DOHH2 (cell line): ENCODE data around the gene HDAC11.

Experiments used
- H3F3A ChIP-seq: fragments of 200-600 bp; sonication (generic), shearing (Covaris generic); 2 replicates; pipeline ENCODE4 v1.6.0; 2016; ENCODE audit warnings: antibody characterized with exemption, mild to moderate bottlenecking; ENCODE audit not compliant: control insufficient read depth, insufficient read depth
- H3K27ac ChIP-seq: fragments of 200-600 bp; sonication (generic); 2 replicates; pipeline ENCODE4 v1.5.1; 2014; ENCODE audit warnings: low read depth, mild to moderate bottlenecking, low read length, moderate library complexity
- H3K27me3 ChIP-seq: fragments of 200-600 bp; sonication (generic); 2 replicates; pipeline ENCODE4 v1.6.1; 2014; ENCODE audit warnings: mild to moderate bottlenecking, low read length, mixed read lengths; ENCODE audit not compliant: control insufficient read depth
- H3K36me3 ChIP-seq: fragments of 200-600 bp; sonication (generic); 2 replicates; pipeline ENCODE4 v1.6.1; 2014; ENCODE audit warnings: mild to moderate bottlenecking, low read length, moderate library complexity, mixed read lengths; ENCODE audit not compliant: control insufficient read depth
- H3K4me1 ChIP-seq: fragments of 200-600 bp; sonication (generic); 2 replicates; pipeline ENCODE4 v1.6.1; 2014; ENCODE audit warnings: mild to moderate bottlenecking, low read length, mixed read lengths; ENCODE audit not compliant: control insufficient read depth
- H3K4me2 ChIP-seq: fragments of 200-600 bp; sonication (generic); 2 replicates; pipeline ENCODE4 v1.6.0; 2014; ENCODE audit warnings: mild to moderate bottlenecking, low read length, moderate library complexity
- H3K4me3 ChIP-seq: fragments of 200-600 bp; sonication (generic); 2 replicates; pipeline ENCODE4 v1.5.1; 2014; ENCODE audit warnings: mild to moderate bottlenecking, low read length, mixed read lengths
- H3K79me2 ChIP-seq: fragments of 200-600 bp; sonication (generic); 2 replicates; pipeline ENCODE4 v1.6.1; 2014; ENCODE audit warnings: mild to moderate bottlenecking, low read length, mixed read lengths; ENCODE audit not compliant: control insufficient read depth
- H3K9me2 ChIP-seq: fragments of 200-600 bp; sonication (generic); replicated peaks from 2 replicates; pipeline ENCODE4 v1.6.1; 2014; ENCODE audit warnings: mild to moderate bottlenecking, low read length, mixed read lengths; ENCODE audit not compliant: control insufficient read depth
- H3K9me3 ChIP-seq: fragments of 200-600 bp; sonication (generic); 2 replicates; pipeline ENCODE4 v1.6.1; 2014; ENCODE audit warnings: antibody characterized with exemption, low read length, mixed read lengths; ENCODE audit not compliant: control insufficient read depth, insufficient read depth
- H4K20me1 ChIP-seq: fragments of 200-600 bp; sonication (generic); 2 replicates; pipeline ENCODE4 v1.6.0; 2014; ENCODE audit warnings: low read depth, mild to moderate bottlenecking, antibody characterized with exemption, low read length, moderate library complexity; ENCODE audit not compliant: control insufficient read depth, insufficient read depth
- EZH2phosphoT487 ChIP-seq: fragments of 200-600 bp; sonication (generic); IDR thresholded peaks from 2 replicates; pipeline ENCODE4 v1.6.1; 2017; ENCODE audit warnings: borderline replicate concordance, mild to moderate bottlenecking, antibody characterized with exemption, low read length, moderate library complexity, mixed read lengths
- TF ChIP-seq, protein P1 (sequence below): fragments of 200-600 bp; sonication (generic); IDR thresholded peaks from one replicate; pipeline ENCODE4 v1.5.1; 2014; ENCODE audit warnings: antibody characterized with exemption, mild to moderate bottlenecking, low read depth, low read length; ENCODE audit not compliant: poor library complexity, severe bottlenecking

HDAC11 gene

DNA sequence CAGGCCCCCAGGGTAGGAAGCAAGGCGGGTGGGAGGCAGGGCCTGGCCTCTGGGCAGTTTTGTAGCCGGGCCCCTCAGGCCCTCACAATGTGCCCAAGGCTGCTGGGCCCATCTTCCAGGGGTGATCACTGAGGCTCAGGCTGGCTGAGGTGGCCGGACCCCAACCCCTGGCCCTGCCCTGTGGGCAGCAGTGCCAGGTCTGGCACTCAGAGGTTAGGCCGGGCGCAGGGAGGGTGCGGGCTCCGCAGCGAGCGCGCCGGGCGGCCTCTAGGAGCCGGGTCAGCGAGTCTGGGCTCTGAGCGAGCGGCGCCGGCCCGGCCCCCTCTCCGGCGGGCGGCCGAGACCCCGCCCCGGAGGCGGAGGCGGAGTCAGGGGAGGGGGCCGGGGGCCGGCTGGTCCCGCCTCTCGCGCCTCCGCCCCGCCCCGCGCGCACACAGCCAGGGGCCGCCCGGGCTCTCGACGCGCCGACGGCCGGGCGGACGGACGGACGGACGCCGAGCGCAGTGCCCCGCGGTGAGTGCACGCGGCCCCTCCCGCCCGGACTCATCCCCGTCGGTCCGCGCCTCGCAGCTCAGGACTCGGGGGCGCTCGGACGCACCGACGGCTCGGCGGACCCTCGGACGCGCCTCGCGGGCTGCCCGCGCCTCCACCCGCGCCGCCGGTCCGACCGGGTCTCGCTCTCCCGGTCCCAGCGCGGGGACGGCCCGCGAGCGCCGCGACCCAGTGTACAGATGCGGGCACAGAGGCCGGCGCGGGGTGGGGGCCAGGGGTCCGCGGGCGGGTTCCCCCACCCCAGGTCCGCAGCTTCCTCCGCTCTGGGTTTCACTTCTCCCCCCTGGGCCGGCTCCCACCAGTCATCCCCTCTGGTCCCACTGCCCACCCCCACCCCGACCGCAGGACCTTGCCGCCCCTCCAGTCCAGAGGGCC is 68.9 kb downstream of the HDAC11 start, which contains the start of gene FBLN2:
TSS of gene FBLN2 (plus strand) at position 430 of the 927 bp plus-strand sequence. CDS start 21,231 bp downstream, outside the sequence.
- Histone ChIP-seq H3K4me1 (no peaks in the 10 kb centered on the region), H3K9me3 (no peaks in the 10 kb centered on the region), H4K20me1 (no peaks in the 10 kb centered on the region), H3K27ac (no peak within 1 kb of the TSS), H3K4me2 (no peak within 1 kb of the TSS), H3K4me3 (no peak within 1 kb of the TSS), H3K36me3 (no peaks in the 10 kb centered on the region), H3K79me2 (no peaks in the 10 kb centered on the region), H3F3A (no peaks in the 10 kb centered on the region), H3K27me3 (peaks cover 7% of the 10 kb centered on the region), H3K9me2 (no peaks in the 10 kb centered on the region)
- TF ChIP-seq, protein P1, sequence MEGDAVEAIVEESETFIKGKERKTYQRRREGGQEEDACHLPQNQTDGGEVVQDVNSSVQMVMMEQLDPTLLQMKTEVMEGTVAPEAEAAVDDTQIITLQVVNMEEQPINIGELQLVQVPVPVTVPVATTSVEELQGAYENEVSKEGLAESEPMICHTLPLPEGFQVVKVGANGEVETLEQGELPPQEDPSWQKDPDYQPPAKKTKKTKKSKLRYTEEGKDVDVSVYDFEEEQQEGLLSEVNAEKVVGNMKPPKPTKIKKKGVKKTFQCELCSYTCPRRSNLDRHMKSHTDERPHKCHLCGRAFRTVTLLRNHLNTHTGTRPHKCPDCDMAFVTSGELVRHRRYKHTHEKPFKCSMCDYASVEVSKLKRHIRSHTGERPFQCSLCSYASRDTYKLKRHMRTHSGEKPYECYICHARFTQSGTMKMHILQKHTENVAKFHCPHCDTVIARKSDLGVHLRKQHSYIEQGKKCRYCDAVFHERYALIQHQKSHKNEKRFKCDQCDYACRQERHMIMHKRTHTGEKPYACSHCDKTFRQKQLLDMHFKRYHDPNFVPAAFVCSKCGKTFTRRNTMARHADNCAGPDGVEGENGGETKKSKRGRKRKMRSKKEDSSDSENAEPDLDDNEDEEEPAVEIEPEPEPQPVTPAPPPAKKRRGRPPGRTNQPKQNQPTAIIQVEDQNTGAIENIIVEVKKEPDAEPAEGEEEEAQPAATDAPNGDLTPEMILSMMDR: no peak
- no peak for TF ChIP-seq EZH2phosphoT487

DNA sequence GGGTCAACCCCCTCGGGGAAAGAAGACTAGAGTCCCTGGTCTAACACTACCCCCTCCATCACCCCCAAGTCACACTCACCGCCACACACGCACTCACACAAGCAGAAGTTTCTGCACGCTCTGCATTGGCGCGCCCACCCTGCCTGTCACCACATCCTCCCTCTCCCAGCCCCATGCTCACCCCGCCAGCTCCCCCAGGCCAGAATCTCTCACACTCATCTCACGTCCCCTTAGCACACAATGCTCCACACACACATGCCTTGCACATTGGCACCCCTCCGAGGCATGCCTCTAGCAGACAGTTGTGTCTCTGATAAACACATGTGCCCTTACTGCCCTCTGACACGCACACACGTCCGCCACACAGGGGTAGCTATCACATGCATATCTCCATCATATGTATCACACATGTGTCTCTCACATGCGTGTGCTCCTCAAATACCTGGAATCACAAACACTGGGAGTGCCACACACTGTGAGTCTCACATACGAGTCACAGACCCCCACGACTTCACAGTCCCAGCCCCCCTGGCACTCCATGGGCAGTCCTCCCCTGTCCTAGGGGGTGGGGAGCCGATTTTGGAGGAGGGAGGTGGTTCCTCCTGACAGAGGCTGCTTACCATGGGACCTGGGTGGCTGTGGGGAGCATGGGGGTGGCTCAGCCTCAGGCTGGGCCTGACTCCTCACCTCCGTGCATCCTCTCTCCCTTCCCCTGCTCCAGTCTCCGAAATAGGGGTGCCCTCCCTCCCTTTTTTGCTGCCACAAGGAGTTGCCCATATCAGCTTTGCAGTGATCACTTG is 69.7 kb downstream of the HDAC11 start:
- no peaks in the 10 kb centered on the region; the same call in 1 of the 2 replicates for H3K27me3 ChIP-seq
- H3K4me2 ChIP-seq: no peak overlapping the region
- H3K9me3 ChIP-seq: no peaks in the 10 kb centered on the region
- no peaks in the 10 kb centered on the region for H4K20me1 ChIP-seq
- no peak overlapping the region for H3K4me3 ChIP-seq
- no peaks in the 10 kb centered on the region for H3K79me2 ChIP-seq
- no peaks in the 10 kb centered on the region for H3K9me2 ChIP-seq
- H3K27ac ChIP-seq: no peak overlapping the region
- H3K4me1 ChIP-seq: no peaks in the 10 kb centered on the region
- TF ChIP-seq, protein P1: no peak
- TF ChIP-seq EZH2phosphoT487: no peak
- H3K36me3 ChIP-seq: no peaks in the 10 kb centered on the region
- no peaks in the 10 kb centered on the region for H3F3A ChIP-seq

- Histone ChIP-seq H3K4me1 (no peaks in the 10 kb centered on the region), H3K9me2 (no peaks in the 10 kb centered on the region), H3F3A (no peaks in the 10 kb centered on the region), H3K4me3 (no peak overlapping the region), H4K20me1 (no peaks in the 10 kb centered on the region), H3K27ac (no peak overlapping the region), H3K9me3 (no peaks in the 10 kb centered on the region), H3K36me3 (no peaks in the 10 kb centered on the region), H3K27me3 (no peaks in the 10 kb centered on the region; the same call in 1 of the 2 replicates), H3K4me2 (no peak overlapping the region), H3K79me2 (no peaks in the 10 kb centered on the region)
- TF ChIP-seq, protein P1: no peak
- no peak for TF ChIP-seq EZH2phosphoT487
These were observed 70.3 kb downstream of the HDAC11 start for GRCh38 chr3:13550423-13550690.
